ENCODE results near the gene CNR2. TPM values are rescaled to one million over a fixed set of nuclear protein-coding genes. Genes with fewer than 3 reads are reported as not detected.

CNR2 gene
- polyA plus RNA-seq, 1 of the 3 experiments (the other 2 are of a cell fraction): not detected

DNA sequence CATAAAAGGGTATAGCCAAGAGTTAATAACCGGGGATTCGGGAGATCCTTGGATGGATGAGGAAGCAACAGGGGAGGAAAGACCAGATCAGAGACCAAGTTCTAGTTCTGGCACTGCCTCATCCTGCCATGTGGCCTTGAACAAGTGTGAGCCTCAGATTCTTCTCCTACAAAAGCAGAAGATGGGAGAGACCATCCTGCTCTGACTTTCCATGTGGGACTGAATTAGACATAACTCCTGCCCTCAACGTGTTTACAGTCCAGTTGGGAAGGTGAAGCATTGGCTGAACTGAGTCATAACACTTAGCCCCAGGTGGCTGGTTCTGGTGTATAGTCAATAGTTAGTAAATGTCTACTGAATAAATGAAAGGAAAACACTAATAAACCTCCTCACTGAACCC, 12.1 kb upstream of the CNR2 start:
- H3K36me3 ChIP-seq (replicated peaks in 1 of 2; ENCODE audit: control insufficient read depth in 1 of 2, insufficient read depth in 2 of 2, low read length in 1 of 2): no peaks in the 10 kb centered on the region
- H3K27ac ChIP-seq (ENCODE audit: low read depth in 2 of 2, low read length in 1 of 2): no peak overlapping the region
- H3K4me2 ChIP-seq: no peak overlapping the region
- no peak overlapping the region for H2AFZ ChIP-seq (ENCODE audit: low read depth)
- H3K4me1 ChIP-seq (ENCODE audit: control insufficient read depth in 1 of 2, insufficient read depth in 2 of 2, low read depth in 1 of 2, low read length in 1 of 2): peaks cover 0 to under 1% of the 10 kb centered on the region in 2 experiments; a peak in 1 of 4 replicates
- H3K27me3 ChIP-seq (ENCODE audit: insufficient read depth): no peaks in the 10 kb centered on the region
- H3K9me2 ChIP-seq: no peaks in the 10 kb centered on the region
- no peak for DNase-seq
- ChIA-PET CTCF (interaction anchor here (1.0 to 1.3 kb wide), 2 partner anchors 9 to 154 kb away, joined by 3 to 5 read pairs; no protein-coding TSS in a partner anchor), POLR2A (no interaction called here)
- H3K79me2 ChIP-seq (ENCODE audit: insufficient read depth): no peaks in the 10 kb centered on the region
- H3K9me3 ChIP-seq: no peaks in the 10 kb centered on the region
- no peak overlapping the region for H3K9ac ChIP-seq
- no peak for TF ChIP-seq MXI1 (IDR thresholded peaks at IDR 0.05; ENCODE audit: low read depth, low read length)
- TF ChIP-seq EP300 (IDR thresholded peaks at IDR 0.05; ENCODE audit: borderline replicate concordance in 1 of 2, low read depth in 1 of 2, low read length in 1 of 2): no peak
- TF ChIP-seq USF1 (IDR thresholded peaks at IDR 0.05; ENCODE audit: borderline replicate concordance, low read depth): no peak
- TF ChIP-seq, protein P1, sequence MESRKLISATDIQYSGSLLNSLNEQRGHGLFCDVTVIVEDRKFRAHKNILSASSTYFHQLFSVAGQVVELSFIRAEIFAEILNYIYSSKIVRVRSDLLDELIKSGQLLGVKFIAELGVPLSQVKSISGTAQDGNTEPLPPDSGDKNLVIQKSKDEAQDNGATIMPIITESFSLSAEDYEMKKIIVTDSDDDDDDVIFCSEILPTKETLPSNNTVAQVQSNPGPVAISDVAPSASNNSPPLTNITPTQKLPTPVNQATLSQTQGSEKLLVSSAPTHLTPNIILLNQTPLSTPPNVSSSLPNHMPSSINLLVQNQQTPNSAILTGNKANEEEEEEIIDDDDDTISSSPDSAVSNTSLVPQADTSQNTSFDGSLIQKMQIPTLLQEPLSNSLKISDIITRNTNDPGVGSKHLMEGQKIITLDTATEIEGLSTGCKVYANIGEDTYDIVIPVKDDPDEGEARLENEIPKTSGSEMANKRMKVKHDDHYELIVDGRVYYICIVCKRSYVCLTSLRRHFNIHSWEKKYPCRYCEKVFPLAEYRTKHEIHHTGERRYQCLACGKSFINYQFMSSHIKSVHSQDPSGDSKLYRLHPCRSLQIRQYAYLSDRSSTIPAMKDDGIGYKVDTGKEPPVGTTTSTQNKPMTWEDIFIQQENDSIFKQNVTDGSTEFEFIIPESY (IDR thresholded peaks at IDR 0.05; ENCODE audit: borderline replicate concordance, low read depth): no peak
- TF ChIP-seq, protein P2, sequence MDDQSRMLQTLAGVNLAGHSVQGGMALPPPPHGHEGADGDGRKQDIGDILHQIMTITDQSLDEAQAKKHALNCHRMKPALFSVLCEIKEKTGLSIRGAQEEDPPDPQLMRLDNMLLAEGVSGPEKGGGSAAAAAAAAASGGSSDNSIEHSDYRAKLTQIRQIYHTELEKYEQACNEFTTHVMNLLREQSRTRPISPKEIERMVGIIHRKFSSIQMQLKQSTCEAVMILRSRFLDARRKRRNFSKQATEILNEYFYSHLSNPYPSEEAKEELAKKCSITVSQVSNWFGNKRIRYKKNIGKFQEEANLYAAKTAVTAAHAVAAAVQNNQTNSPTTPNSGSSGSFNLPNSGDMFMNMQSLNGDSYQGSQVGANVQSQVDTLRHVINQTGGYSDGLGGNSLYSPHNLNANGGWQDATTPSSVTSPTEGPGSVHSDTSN (IDR thresholded peaks at IDR 0.05): no peak
- no peak for TF ChIP-seq REST (IDR thresholded peaks at IDR 0.05; ENCODE audit: low read depth, low read length)
- TF ChIP-seq RFX5 (IDR thresholded peaks at IDR 0.05; ENCODE audit: low read length): no peak
- TF ChIP-seq ELF1 (IDR thresholded peaks at IDR 0.05): no peak
- no peak for TF ChIP-seq SMC3 (IDR thresholded peaks at IDR 0.05; ENCODE audit: low read depth, low read length)
- no peak for TF ChIP-seq IRF3 (IDR thresholded peaks at IDR 0.05; ENCODE audit: low read depth, low read length)
- no peak for TF ChIP-seq CHD2 (IDR thresholded peaks at IDR 0.05; ENCODE audit: low read length, partially characterized antibody)
- no peak for TF ChIP-seq EZH2phosphoT487 (IDR thresholded peaks at IDR 0.05; ENCODE audit: borderline replicate concordance, low read depth)
- TF ChIP-seq POLR2AphosphoS5 (IDR thresholded peaks at IDR 0.05; ENCODE audit: low read depth, low read length): no peak
- H4K20me1 ChIP-seq (ENCODE audit: insufficient read depth): no peaks in the 10 kb centered on the region
- H3K4me3 ChIP-seq (ENCODE audit: low read depth in 2 of 2, low read length in 1 of 2): no peak overlapping the region
- 76% methylated on average over 3 of the region's 3 CpGs for WGBS (ENCODE audit: low lambda C conversion rate)
- no peaks in the 10 kb centered on the region for H3F3A ChIP-seq (replicated peaks; ENCODE audit: insufficient read depth)
